Measurements from ENCODE around the gene CEP250.

CEP250 gene

DNA sequence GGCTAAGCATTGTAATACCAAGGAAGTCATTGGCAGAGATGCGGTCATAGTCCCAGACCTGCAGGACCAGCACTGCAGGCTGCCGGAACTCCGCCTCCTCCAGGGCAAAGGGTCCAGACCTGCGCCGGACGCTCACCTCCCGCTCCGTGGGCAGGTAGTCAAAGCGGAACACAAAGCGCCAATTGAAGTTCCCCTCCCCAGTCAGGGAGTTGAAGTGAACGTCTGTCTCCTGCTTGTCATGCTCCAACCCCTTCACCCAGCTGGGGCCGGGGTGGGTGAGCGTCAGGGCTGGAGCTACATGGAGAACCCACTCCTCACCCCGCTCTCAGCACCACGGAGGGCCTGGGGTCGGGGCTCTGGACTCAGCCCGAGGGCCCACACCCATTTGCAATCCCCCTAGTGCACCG is 104.7 kb downstream of the CEP250 start:
- Histone ChIP-seq H3K36me3 (ENCODE audit: low read length) (no peaks in the 10 kb centered on the region), H3K27ac (ENCODE audit: low read depth, low read length) (no peak overlapping the region), H3K4me2 (ENCODE audit: low read depth, low read length, poor library complexity, severe bottlenecking) (no peak overlapping the region)

DNA sequence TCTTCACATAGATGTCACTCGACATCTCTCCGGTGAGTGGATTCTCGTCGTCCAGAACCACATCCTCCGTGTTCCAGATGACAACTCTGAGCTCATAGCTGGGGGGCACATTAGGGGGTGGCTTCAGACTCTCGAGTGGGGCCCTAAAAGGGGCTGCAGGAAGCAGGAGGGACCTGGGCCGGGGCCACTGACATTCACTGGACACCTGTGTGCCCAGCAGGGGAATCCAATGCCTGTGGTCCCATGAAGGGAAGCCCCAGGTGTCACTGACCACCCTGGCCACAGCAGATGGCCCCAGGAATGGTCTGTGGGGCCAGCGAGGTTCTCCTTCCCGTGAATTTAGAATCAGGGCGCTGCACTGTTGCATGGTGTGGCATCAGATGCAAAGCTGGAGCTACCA is 105.1 kb downstream of the CEP250 start:
- TF ChIP-seq, protein P1, sequence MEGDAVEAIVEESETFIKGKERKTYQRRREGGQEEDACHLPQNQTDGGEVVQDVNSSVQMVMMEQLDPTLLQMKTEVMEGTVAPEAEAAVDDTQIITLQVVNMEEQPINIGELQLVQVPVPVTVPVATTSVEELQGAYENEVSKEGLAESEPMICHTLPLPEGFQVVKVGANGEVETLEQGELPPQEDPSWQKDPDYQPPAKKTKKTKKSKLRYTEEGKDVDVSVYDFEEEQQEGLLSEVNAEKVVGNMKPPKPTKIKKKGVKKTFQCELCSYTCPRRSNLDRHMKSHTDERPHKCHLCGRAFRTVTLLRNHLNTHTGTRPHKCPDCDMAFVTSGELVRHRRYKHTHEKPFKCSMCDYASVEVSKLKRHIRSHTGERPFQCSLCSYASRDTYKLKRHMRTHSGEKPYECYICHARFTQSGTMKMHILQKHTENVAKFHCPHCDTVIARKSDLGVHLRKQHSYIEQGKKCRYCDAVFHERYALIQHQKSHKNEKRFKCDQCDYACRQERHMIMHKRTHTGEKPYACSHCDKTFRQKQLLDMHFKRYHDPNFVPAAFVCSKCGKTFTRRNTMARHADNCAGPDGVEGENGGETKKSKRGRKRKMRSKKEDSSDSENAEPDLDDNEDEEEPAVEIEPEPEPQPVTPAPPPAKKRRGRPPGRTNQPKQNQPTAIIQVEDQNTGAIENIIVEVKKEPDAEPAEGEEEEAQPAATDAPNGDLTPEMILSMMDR (IDR thresholded peaks at IDR 0.05; ENCODE audit: insufficient read depth, low read length, poor library complexity, severe bottlenecking): no peak
- no peak for TF ChIP-seq EZH2phosphoT487 (conservative IDR thresholded peaks at IDR 0.05; ENCODE audit: low read length)
- Histone ChIP-seq H3K79me2 (ENCODE audit: insufficient read depth, low read length) (no peaks in the 10 kb centered on the region), H3K27me3 (ENCODE audit: low read length) (no peaks in the 10 kb centered on the region), H3K36me3 (ENCODE audit: low read length) (no peaks in the 10 kb centered on the region), H3K4me2 (ENCODE audit: low read depth, low read length, poor library complexity, severe bottlenecking) (no peak overlapping the region), H3K4me3 (ENCODE audit: insufficient read depth, low read length, poor library complexity, severe bottlenecking) (no peak overlapping the region), H3K9me2 (replicated peaks; ENCODE audit: insufficient read depth, low read length) (no peaks in the 10 kb centered on the region), H3K9me3 (ENCODE audit: insufficient read depth, low read length) (no peaks in the 10 kb centered on the region), H3K27ac (ENCODE audit: low read depth, low read length) (no peak overlapping the region), H2AFZ (ENCODE audit: low read depth, low read length, severe bottlenecking) (no peak overlapping the region), H3F3A (ENCODE audit: insufficient read depth) (no peaks in the 10 kb centered on the region), H3K9ac (ENCODE audit: low read length) (no peak overlapping the region), H4K20me1 (ENCODE audit: low read depth, low read length) (no peaks in the 10 kb centered on the region)

More for the DNA sequence above, 104.7 kb downstream of the CEP250 start:
- Histone ChIP-seq H3K27me3 (ENCODE audit: low read length) (no peaks in the 10 kb centered on the region), H3K4me3 (ENCODE audit: insufficient read depth, low read length, poor library complexity, severe bottlenecking) (no peak overlapping the region), H3F3A (ENCODE audit: insufficient read depth) (no peaks in the 10 kb centered on the region), H2AFZ (ENCODE audit: low read depth, low read length, severe bottlenecking) (no peak overlapping the region), H3K9me2 (replicated peaks; ENCODE audit: insufficient read depth, low read length) (no peaks in the 10 kb centered on the region), H3K9me3 (ENCODE audit: insufficient read depth, low read length) (no peaks in the 10 kb centered on the region), H4K20me1 (ENCODE audit: low read depth, low read length) (no peaks in the 10 kb centered on the region), H3K9ac (ENCODE audit: low read length) (no peak overlapping the region), H3K79me2 (ENCODE audit: insufficient read depth, low read length) (no peaks in the 10 kb centered on the region)
- TF ChIP-seq, protein P1 (IDR thresholded peaks at IDR 0.05; ENCODE audit: insufficient read depth, low read length, poor library complexity, severe bottlenecking): no peak
- TF ChIP-seq EZH2phosphoT487 (conservative IDR thresholded peaks at IDR 0.05; ENCODE audit: low read length): no peak

DNA sequence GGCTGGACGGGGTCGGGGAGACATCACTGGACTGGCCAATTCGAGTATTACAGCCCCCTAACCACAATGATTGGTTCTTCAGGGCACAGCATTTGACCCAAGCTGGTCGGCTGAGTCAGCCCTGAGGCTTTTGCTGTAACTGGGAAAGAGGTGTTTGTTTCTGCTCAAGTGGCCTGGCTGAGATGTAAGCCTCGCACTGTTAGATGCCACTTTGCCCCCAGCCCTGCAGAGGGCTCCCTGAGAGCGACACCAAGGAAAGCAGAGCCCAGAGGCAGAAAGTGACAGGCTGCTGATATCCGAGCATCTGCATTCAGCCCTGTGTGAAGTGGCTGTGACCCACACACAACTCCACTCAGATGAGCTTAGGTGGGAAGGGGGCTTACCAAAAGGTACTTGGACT is 105.9 kb downstream of the CEP250 start:
- H3K27me3 ChIP-seq (ENCODE audit: low read length): no peaks in the 10 kb centered on the region
- H3K9me3 ChIP-seq (ENCODE audit: insufficient read depth, low read length): no peaks in the 10 kb centered on the region
- TF ChIP-seq, protein P1 (IDR thresholded peaks at IDR 0.05; ENCODE audit: insufficient read depth, low read length, poor library complexity, severe bottlenecking): peak; percentile 41
- no peak for TF ChIP-seq EZH2phosphoT487 (conservative IDR thresholded peaks at IDR 0.05; ENCODE audit: low read length)
- no peak overlapping the region for H3K9ac ChIP-seq (ENCODE audit: low read length)
- no peak overlapping the region for H3K27ac ChIP-seq (ENCODE audit: low read depth, low read length)
- no peak overlapping the region for H2AFZ ChIP-seq (ENCODE audit: low read depth, low read length, severe bottlenecking)
- H3K4me3 ChIP-seq (ENCODE audit: insufficient read depth, low read length, poor library complexity, severe bottlenecking): no peak overlapping the region
- no peaks in the 10 kb centered on the region for H3K79me2 ChIP-seq (ENCODE audit: insufficient read depth, low read length)
- no peaks in the 10 kb centered on the region for H3K9me2 ChIP-seq (replicated peaks; ENCODE audit: insufficient read depth, low read length)
- H3K36me3 ChIP-seq (ENCODE audit: low read length): no peaks in the 10 kb centered on the region
- no peaks in the 10 kb centered on the region for H4K20me1 ChIP-seq (ENCODE audit: low read depth, low read length)
- no peaks in the 10 kb centered on the region for H3F3A ChIP-seq (ENCODE audit: insufficient read depth)
- no peak overlapping the region for H3K4me2 ChIP-seq (ENCODE audit: low read depth, low read length, poor library complexity, severe bottlenecking)
